BE2C (cell line): ENCODE data around the gene PPP1CB. TPM values are rescaled to one million over a fixed set of nuclear protein-coding genes. Genes with fewer than 3 reads are reported as not detected.
A peak's percentile ranks its signal among the peaks of the same experiment; 100 is the strongest.

ENCODE experiments used
- DNase-seq: peaks from one replicate; pipeline ENCODE4 v3.0.0-alpha.2; 2020
- H3K27me3 ChIP-seq: fragments of 250-450 bp; sonication (Bioruptor Pico); 2 replicates; pipeline ENCODE4 v1.5.1; 2020; ENCODE audit warnings: mild to moderate bottlenecking
- H3K36me3 ChIP-seq: fragments of 250-450 bp; sonication (Bioruptor Pico); 2 replicates; pipeline ENCODE4 v1.5.1; 2020; ENCODE audit warnings: mild to moderate bottlenecking
- H3K4me1 ChIP-seq: fragments of 250-450 bp; sonication (Bioruptor Pico); 2 replicates; pipeline ENCODE4 v1.5.1; 2020
- H3K4me3 ChIP-seq: 2 replicates; pipeline ENCODE4 v1.5.1; 2011; ENCODE audit warnings: low read depth, low read length
- H3K9me3 ChIP-seq: fragments of 250-450 bp; sonication (Bioruptor Pico); 2 replicates; pipeline ENCODE4 v1.5.1; 2020
- polyA plus RNA-seq: library from polyadenylated mRNA; unstranded; fragments of >200 nt; gene quantifications from one replicate; pipeline ENCODE4 v1.2.1, GENCODE V29; 2012; ENCODE audit warnings: low read depth, missing spikeins; ENCODE audit not compliant: insufficient read length, insufficient read depth
- TF ChIP-seq, protein P1 (sequence below): IDR thresholded peaks from 2 replicates; pipeline ENCODE4 v1.5.1; 2012; ENCODE audit warnings: mild to moderate bottlenecking, low read depth, low read length

PPP1CB gene
- 91.1 TPM for polyA plus RNA-seq

DNA sequence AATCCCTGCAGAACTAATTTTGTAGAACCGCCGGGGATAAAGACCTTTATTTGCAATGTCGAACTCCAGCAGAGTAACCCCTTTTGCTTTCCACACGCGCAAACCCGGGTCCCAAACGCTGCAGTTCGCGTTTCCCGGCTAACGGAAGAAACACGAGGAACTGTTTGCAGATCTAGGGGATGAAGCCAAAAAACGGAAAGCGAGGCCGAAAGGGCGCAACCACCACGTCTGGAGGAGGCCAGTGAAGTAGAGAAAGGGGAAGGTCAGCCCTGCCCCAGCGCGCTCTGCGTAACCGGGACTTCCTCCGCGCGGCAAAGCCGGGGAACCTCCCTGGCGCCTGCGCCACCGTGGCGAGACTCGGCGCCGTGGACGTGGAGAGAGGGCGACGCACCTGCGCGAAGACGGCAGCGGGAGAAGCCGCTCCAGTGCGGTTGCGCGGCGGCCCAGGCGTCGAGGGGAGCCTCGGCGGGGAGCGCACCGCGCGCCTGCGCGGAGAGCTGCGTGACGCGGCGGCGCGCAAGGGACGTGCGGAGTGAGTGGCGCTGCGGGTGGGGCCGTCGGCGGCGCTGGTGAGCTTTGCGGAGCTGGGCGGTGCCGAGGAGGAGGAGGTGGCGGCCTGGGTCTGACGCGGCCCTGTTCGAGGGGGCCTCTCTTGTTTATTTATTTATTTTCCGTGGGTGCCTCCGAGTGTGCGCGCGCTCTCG, at the start of gene PPP1CB:
Gene PPP1CB, plus strand, starts transcription at position 579 of the 704 bp plus-strand sequence. CDS start 295 bp downstream, outside the sequence.
- H3K27me3 ChIP-seq, result no peaks in the 10 kb centered on the region
- no peaks in the 10 kb centered on the region for H3K9me3 ChIP-seq
- peak within 1 kb of the TSS; percentile 99 for H3K4me3 ChIP-seq
- peak; percentile 98 for DNase-seq
- H3K4me1 ChIP-seq, result peaks cover 12% of the 10 kb centered on the region
- TF ChIP-seq, protein P1, sequence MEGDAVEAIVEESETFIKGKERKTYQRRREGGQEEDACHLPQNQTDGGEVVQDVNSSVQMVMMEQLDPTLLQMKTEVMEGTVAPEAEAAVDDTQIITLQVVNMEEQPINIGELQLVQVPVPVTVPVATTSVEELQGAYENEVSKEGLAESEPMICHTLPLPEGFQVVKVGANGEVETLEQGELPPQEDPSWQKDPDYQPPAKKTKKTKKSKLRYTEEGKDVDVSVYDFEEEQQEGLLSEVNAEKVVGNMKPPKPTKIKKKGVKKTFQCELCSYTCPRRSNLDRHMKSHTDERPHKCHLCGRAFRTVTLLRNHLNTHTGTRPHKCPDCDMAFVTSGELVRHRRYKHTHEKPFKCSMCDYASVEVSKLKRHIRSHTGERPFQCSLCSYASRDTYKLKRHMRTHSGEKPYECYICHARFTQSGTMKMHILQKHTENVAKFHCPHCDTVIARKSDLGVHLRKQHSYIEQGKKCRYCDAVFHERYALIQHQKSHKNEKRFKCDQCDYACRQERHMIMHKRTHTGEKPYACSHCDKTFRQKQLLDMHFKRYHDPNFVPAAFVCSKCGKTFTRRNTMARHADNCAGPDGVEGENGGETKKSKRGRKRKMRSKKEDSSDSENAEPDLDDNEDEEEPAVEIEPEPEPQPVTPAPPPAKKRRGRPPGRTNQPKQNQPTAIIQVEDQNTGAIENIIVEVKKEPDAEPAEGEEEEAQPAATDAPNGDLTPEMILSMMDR, result no peak
- H3K36me3 ChIP-seq, result peaks cover 3% of the 10 kb centered on the region

DNA sequence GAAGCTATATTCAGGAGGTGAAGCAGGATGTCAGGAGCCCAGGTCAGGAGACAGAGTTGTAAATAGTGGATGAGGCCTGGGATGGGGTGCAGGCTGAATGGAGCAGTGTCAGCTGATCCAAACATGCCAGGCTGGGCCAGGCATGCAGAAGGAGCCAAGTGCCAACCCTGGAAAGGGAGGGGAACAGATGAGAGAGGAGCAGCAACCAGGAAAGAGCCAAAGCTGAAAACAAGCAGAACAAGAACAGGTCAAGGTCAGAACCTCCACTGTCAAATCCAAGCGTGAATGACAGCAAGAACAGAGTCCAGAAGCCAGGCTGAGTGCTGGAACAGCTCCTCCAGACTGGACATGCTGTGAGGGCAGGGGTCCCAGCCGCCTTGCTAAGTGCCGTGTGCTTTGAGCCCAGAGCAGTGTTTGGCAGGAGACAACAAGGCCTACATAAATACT, 49.2 kb upstream of the PPP1CB start:
- TF ChIP-seq, protein P1, result no peak
- H3K27me3 ChIP-seq, result no peaks in the 10 kb centered on the region
- H3K4me3 ChIP-seq, result no peak overlapping the region
- no peaks in the 10 kb centered on the region for H3K36me3 ChIP-seq
- 0 out of 2 replicates have a peak, but pooled peaks cover 3% of the 10 kb centered on the region for H3K9me3 ChIP-seq
- no peaks in the 10 kb centered on the region for H3K4me1 ChIP-seq
- no peak for DNase-seq

DNA sequence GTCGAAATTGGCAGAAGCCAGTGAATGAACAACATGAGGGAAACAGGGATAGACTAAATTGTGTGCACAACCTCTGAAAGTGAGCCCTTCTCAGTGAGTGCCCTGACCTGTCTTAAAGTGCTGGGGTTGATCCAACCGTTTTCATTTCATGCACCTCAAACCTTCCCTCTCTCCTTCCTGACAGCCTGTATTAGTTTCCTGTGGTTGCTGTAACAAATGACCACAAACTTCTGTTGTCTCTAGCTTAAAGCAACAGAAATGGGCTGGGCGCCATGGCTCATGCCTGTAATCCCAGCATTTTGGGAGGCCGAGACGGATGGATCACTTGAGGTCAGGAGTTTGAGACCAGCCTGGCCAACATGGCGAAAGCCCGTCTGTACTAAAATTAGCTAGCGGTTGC, 48.8 kb upstream of the PPP1CB start:
- TF ChIP-seq, protein P1, result no peak
- H3K4me3 ChIP-seq, result no peak overlapping the region
- DNase-seq, result no peak
- H3K36me3 ChIP-seq, result no peaks in the 10 kb centered on the region
- 0 out of 2 replicates have a peak, but pooled peaks cover 3% of the 10 kb centered on the region for H3K9me3 ChIP-seq
- H3K4me1 ChIP-seq, result no peaks in the 10 kb centered on the region
- H3K27me3 ChIP-seq, result no peaks in the 10 kb centered on the region

DNA sequence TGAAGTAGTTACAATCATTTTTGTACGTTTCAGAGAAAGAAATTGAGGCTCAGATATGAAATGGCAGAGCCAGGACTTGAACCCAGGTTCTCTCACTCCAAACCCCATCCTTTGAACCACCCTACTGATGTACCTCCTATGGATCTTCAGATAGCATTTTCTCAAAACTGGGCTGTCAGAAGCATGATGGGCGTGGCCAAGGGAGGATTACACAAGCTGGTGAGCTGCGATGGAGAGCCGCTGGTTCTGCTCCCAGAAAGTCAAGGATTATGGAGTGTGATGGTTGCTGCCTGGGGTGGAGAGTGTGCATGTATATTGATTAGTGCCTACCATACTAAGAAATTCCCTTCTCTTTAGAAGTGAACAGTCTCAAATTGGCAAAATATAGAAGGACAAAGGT, 47.0 kb upstream of the PPP1CB start:
- H3K4me1 ChIP-seq, result no peaks in the 10 kb centered on the region
- 0 out of 2 replicates have a peak, but pooled peaks cover 3% of the 10 kb centered on the region for H3K9me3 ChIP-seq
- TF ChIP-seq, protein P1, result no peak
- H3K27me3 ChIP-seq, result no peaks in the 10 kb centered on the region
- no peak overlapping the region for H3K4me3 ChIP-seq
- DNase-seq, result no peak
- no peaks in the 10 kb centered on the region for H3K36me3 ChIP-seq

DNA sequence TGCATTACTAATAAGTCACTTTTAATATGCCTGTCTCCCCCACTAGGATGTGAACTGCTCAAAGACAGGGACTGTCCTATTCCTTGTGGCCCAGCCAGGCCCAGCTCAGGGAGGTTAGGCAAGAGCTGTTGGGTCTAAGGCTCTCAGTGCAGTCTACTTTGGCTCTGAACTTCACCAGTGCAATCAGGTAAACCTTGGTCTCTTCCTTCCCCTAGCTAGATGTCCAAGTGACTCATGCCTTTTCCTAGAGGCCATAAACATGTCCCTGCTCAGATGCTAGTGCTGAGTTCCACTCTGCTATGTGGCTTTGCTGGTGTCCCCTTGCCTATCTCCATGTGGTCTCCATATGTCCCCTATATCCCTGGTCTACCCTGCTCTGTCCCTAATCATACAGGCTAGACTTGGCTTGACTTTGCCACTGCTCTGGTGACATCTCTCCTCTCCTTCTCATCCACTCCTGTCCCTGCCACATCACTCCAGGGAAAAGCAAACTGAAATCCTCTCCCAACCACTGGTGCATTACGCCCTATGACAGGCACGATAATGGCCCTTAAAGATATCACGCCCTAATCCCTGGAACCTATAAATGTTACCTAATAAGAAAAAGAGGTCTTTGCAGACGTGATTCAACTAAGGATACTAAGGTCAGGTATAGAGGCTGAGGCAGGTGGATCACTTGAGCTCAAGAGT, 45.7 kb upstream of the PPP1CB start:
- H3K4me3 ChIP-seq, result no peak overlapping the region
- DNase-seq, result no peak
- 0 out of 2 replicates have a peak, but pooled peaks cover 3% of the 10 kb centered on the region for H3K9me3 ChIP-seq
- TF ChIP-seq, protein P1, result no peak
- no peaks in the 10 kb centered on the region for H3K36me3 ChIP-seq
- H3K27me3 ChIP-seq, result no peaks in the 10 kb centered on the region
- no peaks in the 10 kb centered on the region for H3K4me1 ChIP-seq
